GM23248 (cell line): ENCODE data around the gene COL18A1.

Source experiments
- EZH2 ChIP-seq: fragments of 200-600 bp; sonication (generic); IDR thresholded peaks from 2 replicates; pipeline ENCODE4 v1.6.1; 2018; ENCODE audit warnings: antibody characterized with exemption, mild to moderate bottlenecking; ENCODE audit not compliant: insufficient read depth, poor library complexity, severe bottlenecking
- EZH2phosphoT487 ChIP-seq: fragments of 200-600 bp; sonication (generic); IDR thresholded peaks from 2 replicates; pipeline ENCODE4 v1.6.1; 2018; ENCODE audit warnings: antibody characterized with exemption, moderate library complexity, mild to moderate bottlenecking, low read depth; ENCODE audit not compliant: insufficient read depth

DNA sequence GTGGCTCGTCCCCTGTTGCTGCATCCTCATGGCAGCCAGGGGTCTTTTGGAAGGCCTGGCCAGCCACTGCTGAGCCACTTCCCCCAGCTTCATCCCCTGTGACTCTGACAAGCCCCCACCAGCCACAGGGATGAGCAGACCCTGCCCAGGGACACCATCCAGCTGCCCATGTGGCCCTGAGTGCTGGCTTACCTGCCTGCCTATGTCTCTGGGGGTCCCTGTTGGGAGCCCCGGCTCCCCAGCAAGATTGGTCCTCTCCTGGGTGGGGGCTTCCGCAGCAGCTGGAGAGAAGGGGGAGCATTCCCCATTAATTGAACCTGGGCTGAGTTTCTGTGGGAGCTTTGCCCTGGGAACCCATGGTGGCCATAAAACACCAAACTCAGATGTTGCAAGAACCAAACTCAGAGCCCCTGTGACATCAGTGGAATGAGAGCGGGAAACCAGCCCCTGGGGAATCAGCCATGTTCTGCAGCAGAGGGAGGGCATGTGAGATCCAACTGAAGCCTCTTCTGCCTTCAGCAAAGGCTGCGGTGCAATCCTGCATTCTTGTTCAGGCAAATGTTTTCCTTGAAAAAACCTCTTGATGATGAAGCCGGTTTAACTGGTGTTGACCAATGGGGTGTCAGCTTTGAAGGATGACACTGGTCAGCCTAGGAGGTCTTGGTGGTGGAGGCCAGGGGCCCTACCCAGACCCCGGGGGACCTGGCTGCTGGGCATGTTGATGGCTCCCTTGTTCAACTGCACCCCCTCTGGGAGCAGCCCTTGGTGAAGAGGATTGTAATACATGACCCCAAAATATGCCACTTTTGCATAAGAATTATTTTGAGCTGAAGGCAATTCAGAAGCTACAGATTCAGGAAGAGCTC is 28.3 kb upstream of the COL18A1 start:
- no peak for TF ChIP-seq EZH2
- no peak for TF ChIP-seq EZH2phosphoT487
